K562 (cell line): ENCODE results near the gene PAIP1. TPM values are rescaled to one million over a fixed set of nuclear protein-coding genes. Genes with fewer than 3 reads are reported as not detected.
A peak's percentile ranks its signal among the peaks of the same experiment; 100 is the strongest.

ENCODE experiments used
- BCOR ChIP-seq: fragments of 450-650 bp; IDR thresholded peaks from 2 replicates; pipeline ENCODE4 v1.6.1; 2016
- CBFA2T2 ChIP-seq: fragments of 450-650 bp; conservative IDR thresholded peaks from 2 replicates; pipeline ENCODE4 v1.6.1; 2017; ENCODE audit warnings: mild to moderate bottlenecking
- CREM ChIP-seq: IDR thresholded peaks from 2 replicates; pipeline ENCODE4 v1.6.1; 2014; ENCODE audit warnings: antibody characterized with exemption, low read depth
- FIP1L1 ChIP-seq: fragments of 200-400 bp; formaldehyde crosslinking; IDR thresholded peaks from 2 replicates; pipeline ENCODE4 v1.6.1; 2018; ENCODE audit warnings: mild to moderate bottlenecking, low read depth, low read length; ENCODE audit not compliant: poor library complexity, severe bottlenecking
- FOXJ3 ChIP-seq: sonication (generic); formaldehyde crosslinking; IDR thresholded peaks from 2 replicates; pipeline ENCODE4 v1.4.0; 2020; ENCODE audit warnings: mild to moderate bottlenecking, missing genetic modification reagents
- IRF2 ChIP-seq: sonication (generic); formaldehyde crosslinking; IDR thresholded peaks from 2 replicates; pipeline ENCODE4 v1.8.1; 2022; ENCODE audit warnings: mild to moderate bottlenecking, missing genetic modification reagents
- MTA3 ChIP-seq: fragments of 450-650 bp; formaldehyde crosslinking; IDR thresholded peaks from 2 replicates; pipeline ENCODE4 v1.6.1; 2017; ENCODE audit warnings: mild to moderate bottlenecking, borderline replicate concordance
- NKRF ChIP-seq: fragments of 450-650 bp; IDR thresholded peaks from 2 replicates; pipeline ENCODE4 v1.6.1; 2016; ENCODE audit warnings: borderline replicate concordance
- NR2C1 ChIP-seq, 2 experiments: fragments of 450-650 bp; IDR thresholded peaks; 2 replicates each; pipeline ENCODE4 v1.6.1; 2017; ENCODE audit warnings: mild to moderate bottlenecking in 2 of 2, antibody characterized with exemption in 1 of 2, inconsistent platforms in 1 of 2, missing compliant biosample characterization in 1 of 2, missing genetic modification characterization in 1 of 2
- RFX5 ChIP-seq: IDR thresholded peaks from 2 replicates; pipeline ENCODE4 v1.6.1; 2011; ENCODE audit warnings: low read depth, mild to moderate bottlenecking, improper control_type of control experiment, low read length
- ZBTB7A ChIP-seq: IDR thresholded peaks from 2 replicates; pipeline ENCODE4 v1.6.1; 2011; ENCODE audit warnings: low read depth, mild to moderate bottlenecking, low read length, moderate library complexity, borderline replicate concordance; ENCODE audit not compliant: control insufficient read depth
- ZC3H4 ChIP-seq: sonication (generic); formaldehyde crosslinking; IDR thresholded peaks from 2 replicates; pipeline ENCODE4 v1.9.0; 2021; ENCODE audit warnings: missing genetic modification reagents, borderline replicate concordance
- ZNF263 ChIP-seq: sonication (generic); formaldehyde crosslinking; IDR thresholded peaks from 2 replicates; pipeline ENCODE4 v1.8.0; 2022; ENCODE audit warnings: mild to moderate bottlenecking, missing genetic modification reagents, borderline replicate concordance
- ZNF354B ChIP-seq: fragments of 250-450 bp; sonication (Bioruptor Pico); IDR thresholded peaks from 2 replicates; pipeline ENCODE4 v1.4.0; 2020
- ZNF384 ChIP-seq: IDR thresholded peaks from 2 replicates; pipeline ENCODE4 v1.6.1; 2012; ENCODE audit warnings: low read depth, low read length, improper control_type of control experiment
- ZNF740 ChIP-seq, 3 experiments: fragments of 200-800 bp in 1 of 3; sonication (Bioruptor generic) in 1 of 3; sonication (generic) in 1 of 3; formaldehyde crosslinking in 1 of 3; IDR thresholded peaks; 2 replicates each; pipeline versions ENCODE4 v1.6.1 to v1.8.0; 2016 to 2022; ENCODE audit warnings: mild to moderate bottlenecking in 2 of 3, missing compliant biosample characterization in 2 of 3, missing genetic modification characterization in 2 of 3, missing genetic modification reagents in 1 of 3
- polyA plus RNA-seq, 8 experiments: library from polyadenylated mRNA; depleted of rRNA in 4 of 8; stranded (reverse) in 5 of 8; unstranded in 3 of 8; fragments of >200 nt; fragmentation: Nextera tagmentation in 2 of 8; fragmentation: Illumina TruSeq in 1 of 8; extraction: Ambion mirVana in 2 of 8; extraction: Trizol in 1 of 8; gene quantifications; 2 replicates each; pipeline versions ENCODE4 v1.2.1 to v1.2.3, GENCODE V29; 2011 to 2014; ENCODE audit warnings: inconsistent platforms in 1 of 8, missing spikeins in 1 of 8
- total RNA-seq, 7 experiments: library from RNA; depleted of rRNA in 6 of 7; stranded (reverse); fragments of >200 nt in 6 of 7; fragmentation: Illumina TruSeq in 2 of 7; extraction: Trizol in 2 of 7; gene quantifications; 2 replicates each; pipeline versions ENCODE4 v1.2.1 to v1.2.3, GENCODE V29; 2011 to 2021; ENCODE audit warnings: low replicate concordance in 1 of 7
- TF ChIP-seq, protein P1 (sequence below): fragments of 250-450 bp; sonication (Bioruptor Pico); IDR thresholded peaks from 2 replicates; pipeline ENCODE4 v1.8.0; 2022; ENCODE audit warnings: moderate library complexity, mild to moderate bottlenecking, inconsistent platforms
- TF ChIP-seq, protein P2 (sequence below), 2 experiments: IDR thresholded peaks; 2 replicates each; pipeline ENCODE4 v1.6.1; 2011; ENCODE audit warnings: borderline replicate concordance in 1 of 2, control low read depth in 1 of 2, low read depth in 1 of 2, low read length in 1 of 2, mild to moderate bottlenecking in 1 of 2, mixed read lengths in 1 of 2, moderate library complexity in 1 of 2; ENCODE audit not compliant: insufficient read depth in 1 of 2, insufficient read length in 1 of 2, poor library complexity in 1 of 2, severe bottlenecking in 1 of 2; ENCODE audit errors: extremely low read depth in 1 of 2
- TF ChIP-seq, protein P3 (sequence below): fragments of 450-650 bp; IDR thresholded peaks from 2 replicates; pipeline ENCODE4 v1.6.1; 2018; ENCODE audit warnings: mild to moderate bottlenecking, low read depth; ENCODE audit not compliant: partially characterized antibody

Gene PAIP1
- total and polyA plus RNA-seq, 9 of the 15 experiments (the other 6 are each of a cell fraction or from before 2014, with no cell fraction given): 51.7 to 181 (median 102) TPM

DNA sequence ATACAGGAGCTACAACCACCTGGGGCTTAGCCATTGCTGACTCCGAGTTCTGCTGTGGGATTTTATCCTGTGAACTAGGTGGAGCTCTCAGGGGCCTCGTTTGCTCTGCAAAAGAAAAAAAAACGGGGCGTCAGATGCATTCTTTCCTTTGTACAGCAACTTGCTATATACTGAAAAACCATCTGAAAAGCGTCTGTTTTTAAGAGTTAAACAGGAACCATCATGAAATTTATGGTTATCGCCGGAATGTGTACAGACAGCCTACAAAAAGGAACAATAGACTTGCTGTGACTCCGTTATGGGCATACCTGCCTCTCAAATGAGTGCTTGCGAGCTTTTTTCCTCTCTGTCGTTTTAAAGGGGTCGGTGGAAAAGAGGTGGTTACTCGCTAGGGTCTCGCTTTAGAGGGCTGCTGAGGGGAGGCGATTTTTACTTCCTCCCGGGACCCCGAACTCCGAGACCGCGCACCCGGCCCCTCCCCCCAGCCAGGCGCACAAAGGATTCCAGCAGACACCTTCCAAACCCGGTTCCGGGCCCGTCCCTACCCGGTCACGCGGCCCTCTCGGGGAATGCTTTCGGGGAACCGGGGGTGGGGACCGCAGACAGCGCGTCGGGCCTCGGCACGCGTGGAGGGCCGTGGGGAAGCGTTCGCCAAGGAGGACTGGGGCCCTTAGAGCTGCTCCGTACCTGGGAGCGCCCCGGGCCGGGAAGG, 826 bp downstream of the PAIP1 start (continued):
- TF ChIP-seq, protein P1, sequence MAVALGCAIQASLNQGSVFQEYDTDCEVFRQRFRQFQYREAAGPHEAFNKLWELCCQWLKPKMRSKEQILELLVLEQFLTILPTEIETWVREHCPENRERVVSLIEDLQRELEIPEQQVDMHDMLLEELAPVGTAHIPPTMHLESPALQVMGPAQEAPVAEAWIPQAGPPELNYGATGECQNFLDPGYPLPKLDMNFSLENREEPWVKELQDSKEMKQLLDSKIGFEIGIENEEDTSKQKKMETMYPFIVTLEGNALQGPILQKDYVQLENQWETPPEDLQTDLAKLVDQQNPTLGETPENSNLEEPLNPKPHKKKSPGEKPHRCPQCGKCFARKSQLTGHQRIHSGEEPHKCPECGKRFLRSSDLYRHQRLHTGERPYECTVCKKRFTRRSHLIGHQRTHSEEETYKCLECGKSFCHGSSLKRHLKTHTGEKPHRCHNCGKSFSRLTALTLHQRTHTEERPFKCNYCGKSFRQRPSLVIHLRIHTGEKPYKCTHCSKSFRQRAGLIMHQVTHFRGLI (CRISPR knock-in tag): no peak
- 0 out of 2 replicates have a peak, but pooled peaks have one; percentile 58 for TF ChIP-seq ZNF263 (CRISPR knock-in tag)
- TF ChIP-seq NKRF: 0 out of 2 replicates have a peak, but pooled peaks have one; percentile 59
- TF ChIP-seq RFX5: no peak
- TF ChIP-seq BCOR: no peak
- TF ChIP-seq NR2C1 (IDR thresholded peaks at IDR 0.05): no peak
- no peak for TF ChIP-seq NR2C1 (tag; IDR thresholded peaks at IDR 0.05)
- TF ChIP-seq, protein P2, sequence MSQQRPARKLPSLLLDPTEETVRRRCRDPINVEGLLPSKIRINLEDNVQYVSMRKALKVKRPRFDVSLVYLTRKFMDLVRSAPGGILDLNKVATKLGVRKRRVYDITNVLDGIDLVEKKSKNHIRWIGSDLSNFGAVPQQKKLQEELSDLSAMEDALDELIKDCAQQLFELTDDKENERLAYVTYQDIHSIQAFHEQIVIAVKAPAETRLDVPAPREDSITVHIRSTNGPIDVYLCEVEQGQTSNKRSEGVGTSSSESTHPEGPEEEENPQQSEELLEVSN (IDR thresholded peaks at IDR 0.05; ENCODE audit: borderline replicate concordance in 1 of 2, extremely low read depth in 1 of 2, insufficient read depth in 1 of 2, insufficient read length in 1 of 2, low read depth in 1 of 2, low read length in 1 of 2, poor library complexity in 1 of 2, severe bottlenecking in 1 of 2): peak in 1 of 2 experiments; percentile 16
- TF ChIP-seq, protein P3, sequence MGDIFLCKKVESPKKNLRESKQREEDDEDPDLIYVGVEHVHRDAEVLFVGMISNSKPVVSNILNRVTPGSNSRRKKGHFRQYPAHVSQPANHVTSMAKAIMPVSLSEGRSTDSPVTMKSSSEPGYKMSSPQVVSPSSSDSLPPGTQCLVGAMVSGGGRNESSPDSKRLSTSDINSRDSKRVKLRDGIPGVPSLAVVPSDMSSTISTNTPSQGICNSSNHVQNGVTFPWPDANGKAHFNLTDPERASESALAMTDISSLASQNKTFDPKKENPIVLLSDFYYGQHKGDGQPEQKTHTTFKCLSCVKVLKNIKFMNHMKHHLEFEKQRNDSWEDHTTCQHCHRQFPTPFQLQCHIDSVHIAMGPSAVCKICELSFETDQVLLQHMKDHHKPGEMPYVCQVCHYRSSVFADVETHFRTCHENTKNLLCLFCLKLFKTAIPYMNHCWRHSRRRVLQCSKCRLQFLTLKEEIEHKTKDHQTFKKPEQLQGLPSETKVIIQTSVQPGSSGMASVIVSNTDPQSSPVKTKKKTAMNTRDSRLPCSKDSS: no peak
- TF ChIP-seq IRF2: no peak
- TF ChIP-seq ZNF354B: no peak
- no peak for TF ChIP-seq MTA3
- TF ChIP-seq ZC3H4 (CRISPR knock-in tag): peak; percentile 92
- TF ChIP-seq ZNF384: peak; percentile 51; the same call in 1 of the 2 replicates
- TF ChIP-seq ZNF740 (CRISPR knock-in tag; IDR thresholded peaks at IDR 0.05): no peak
- peak in 1 of 2 experiments; percentile 15; a peak in 1 of 4 replicates for TF ChIP-seq ZNF740 (tag; IDR thresholded peaks at IDR 0.05)
- TF ChIP-seq FOXJ3 (CRISPR knock-in tag): no peak
- TF ChIP-seq FIP1L1: no peak
- peak; percentile 18; the same call in 1 of the 2 replicates for TF ChIP-seq ZBTB7A
- no peak for TF ChIP-seq CREM
- TF ChIP-seq CBFA2T2: no peak
